A673 (cell line): ENCODE results near the gene CGB1. TPM values are rescaled to one million over a fixed set of nuclear protein-coding genes. Genes with fewer than 3 reads are reported as not detected.

ENCODE experiments used
- BruUV-seq: library from RNA; stranded (reverse); fragments of 400-500 nt; replicated peaks from 2 replicates; lab custom pipeline; 2021; lab: Mats Ljungman, UMichigan
- CTCF ChIA-PET: fragments of 300-600 bp; sonication (Branson Sonifier 250); formaldehyde crosslinking; loops from one replicate; lab custom pipeline; 2022; ENCODE audit warnings: antibody characterized with exemption; lab: Charles Lee
- POLR2A ChIA-PET: fragments of 300-600 bp; sonication (Branson Sonifier 250); formaldehyde crosslinking; loops from one replicate; lab custom pipeline; 2022; ENCODE audit warnings: antibody characterized with exemption; ENCODE audit not compliant: low non-redundant PET; lab: Charles Lee
- DNase-seq: peaks from one replicate; pipeline ENCODE4 v3.0.0-alpha.2; 2015; ENCODE audit warnings: low spot score
- H3K27ac ChIP-seq: fragments of 200-600 bp; sonication (generic); 2 replicates; pipeline ENCODE4 v1.5.1; 2016; ENCODE audit warnings: mixed run types, low read depth, mild to moderate bottlenecking, mixed read lengths, antibody characterized with exemption, low read length; ENCODE audit not compliant: poor library complexity, severe bottlenecking
- H3K27me3 ChIP-seq: fragments of 200-600 bp; sonication (generic); replicated peaks from 2 replicates; pipeline ENCODE4 v1.6.1; 2017; ENCODE audit warnings: mixed run types, low read depth, mild to moderate bottlenecking, mixed read lengths, antibody characterized with exemption, low read length; ENCODE audit not compliant: insufficient read depth, poor library complexity
- H3K36me3 ChIP-seq: fragments of 200-600 bp; sonication (generic); 2 replicates; pipeline ENCODE4 v1.6.1; 2016; ENCODE audit warnings: mixed run types, mild to moderate bottlenecking, mixed read lengths, antibody characterized with exemption, low read length; ENCODE audit not compliant: insufficient read depth, poor library complexity, severe bottlenecking
- H3K4me1 ChIP-seq: fragments of 200-600 bp; sonication (generic); 2 replicates; pipeline ENCODE4 v1.6.1; 2017; ENCODE audit warnings: mixed run types, mild to moderate bottlenecking, mixed read lengths, antibody characterized with exemption, low read length; ENCODE audit not compliant: insufficient read depth, poor library complexity, severe bottlenecking
- H3K4me3 ChIP-seq: fragments of 200-600 bp; sonication (generic); 2 replicates; pipeline ENCODE4 v1.5.1; 2016; ENCODE audit warnings: low read depth, mixed run types, mild to moderate bottlenecking, mixed read lengths, low read length; ENCODE audit not compliant: poor library complexity, severe bottlenecking
- H3K9me3 ChIP-seq: fragments of 200-600 bp; sonication (generic); 2 replicates; pipeline ENCODE4 v1.6.1; 2016; ENCODE audit warnings: mixed run types, low read depth, mild to moderate bottlenecking, mixed read lengths, antibody characterized with exemption, low read length; ENCODE audit not compliant: poor library complexity, severe bottlenecking
- CTCF ChIP-seq: fragments of 300-800, 200-600 bp; sonication (generic); conservative IDR thresholded peaks from 2 replicates; pipeline ENCODE4 v1.5.1; 2017; ENCODE audit warnings: low read depth, mild to moderate bottlenecking, antibody characterized with exemption, low read length, moderate library complexity, mixed read lengths
- EZH2 ChIP-seq: fragments of 200-600 bp; sonication (generic); IDR thresholded peaks from 2 replicates; pipeline ENCODE4 v1.6.1; 2017; ENCODE audit warnings: borderline replicate concordance, low read depth, mild to moderate bottlenecking, mixed read lengths, antibody characterized with exemption, low read length; ENCODE audit not compliant: poor library complexity, severe bottlenecking
- intact Hi-C: fragments of 100-400 bp; cut with micrococcal nuclease; formaldehyde crosslinking; loops from one replicate; pipeline ENCODE4 v1.10.0; 2022; ENCODE audit not compliant: unreplicated experiment
- total RNA-seq: library from RNA; stranded (reverse); gene quantifications from 2 replicates; pipeline ENCODE4 v1.2.3, GENCODE V29; 2021

The CGB1 gene
- total RNA-seq, 1 experiment from 2014 or later = not detected

GRCh38 chr19:48989701-48990291 is 46.9 kb downstream of the CGB1 start:
- CTCF ChIA-PET = no interaction called here
- intact Hi-C loops = loop anchor here (5.0 kb wide), 1 partner anchor 223 kb away; no protein-coding TSS in a partner anchor

GRCh38 chr19:48988860-48989259 is 47.8 kb downstream of the CGB1 start:
- no peak overlapping the region for H3K27ac ChIP-seq
- ChIA-PET POLR2A (no interaction called here), CTCF (no interaction called here)
- no TSS peak for BruUV-seq
- intact Hi-C loops = no loop called here
- H3K27me3 ChIP-seq = no peaks in the 10 kb centered on the region
- H3K4me3 ChIP-seq = no peak overlapping the region
- peaks cover 5% of the 10 kb centered on the region for H3K4me1 ChIP-seq
- H3K9me3 ChIP-seq = no peaks in the 10 kb centered on the region
- TF ChIP-seq EZH2 (no peak), CTCF (no peak)
- peaks cover 30% of the 10 kb centered on the region for H3K36me3 ChIP-seq
- no peak for DNase-seq

More at GRCh38 chr19:48989701-48990291, 46.9 kb downstream of the CGB1 start:
- POLR2A ChIA-PET = no interaction called here
- TF ChIP-seq EZH2 (no peak), CTCF (no peak)
- DNase-seq = no peak
- Histone ChIP-seq H3K27ac (no peak overlapping the region), H3K4me1 (peaks cover 9% of the 10 kb centered on the region), H3K9me3 (no peaks in the 10 kb centered on the region), H3K27me3 (no peaks in the 10 kb centered on the region), H3K36me3 (peaks cover 30% of the 10 kb centered on the region), H3K4me3 (no peak overlapping the region)
- BruUV-seq = no TSS peak

- BruUV-seq = TSS peak; percentile 13
- ChIA-PET POLR2A (no interaction called here), CTCF (no interaction called here)
Observed at GRCh38 chr19:48988286-48988685, 48.4 kb downstream of the CGB1 start.

More at GRCh38 chr19:48988286-48988685, 48.4 kb downstream of the CGB1 start:
- TF ChIP-seq CTCF (no peak), EZH2 (no peak)
- Histone ChIP-seq H3K36me3 (peaks cover 36% of the 10 kb centered on the region), H3K27ac (no peak overlapping the region), H3K9me3 (no peaks in the 10 kb centered on the region), H3K4me1 (peaks cover 5% of the 10 kb centered on the region), H3K27me3 (no peaks in the 10 kb centered on the region), H3K4me3 (no peak overlapping the region)
- DNase-seq = no peak
- intact Hi-C loops = no loop called here
